ENCODE results near the gene LNPEP.
"Not testable (repeated sequence)": the region's sequence is repeated elsewhere in the genome, so short reads cannot be mapped to it uniquely, and the experiment has no call there.

Gene LNPEP

GRCh38 chr5:97070234-97070633 is 134.4 kb downstream of the LNPEP start:
- FAIRE-seq = no peak

- no peak for FAIRE-seq
Measured at GRCh38 chr5:97071101-97071500, 135.2 kb downstream of the LNPEP start.

- FAIRE-seq = no peak
Measured at GRCh38 chr5:97071993-97072392, 136.1 kb downstream of the LNPEP start.

- no peak for FAIRE-seq
Measured at GRCh38 chr5:97072696-97073095, 136.8 kb downstream of the LNPEP start.

- FAIRE-seq = no peak
Measured at GRCh38 chr5:97073420-97073819, 137.5 kb downstream of the LNPEP start.

GRCh38 chr5:97074859-97075489 is 139.1 kb downstream of the LNPEP start:
- FAIRE-seq = no peak

- no peak for FAIRE-seq
Measured at GRCh38 chr5:97075649-97076048, 139.8 kb downstream of the LNPEP start.

GRCh38 chr5:97076098-97076497 is 140.2 kb downstream of the LNPEP start:
- FAIRE-seq = no peak

- FAIRE-seq = no peak
Measured at GRCh38 chr5:97077246-97077645, 141.4 kb downstream of the LNPEP start.

GRCh38 chr5:97078958-97079743 is 143.3 kb downstream of the LNPEP start:
- no peak for FAIRE-seq

GRCh38 chr5:97084782-97085458 is 149.0 kb downstream of the LNPEP start:
- FAIRE-seq = not testable (repeated sequence)

GRCh38 chr5:97085459-97086181 is 149.7 kb downstream of the LNPEP start:
- FAIRE-seq = no peak
